KOPT-K1 (cell line): ENCODE measurements around the gene FER.
"Not testable (repeated sequence)": the region's sequence is repeated elsewhere in the genome, so short reads cannot be mapped to it uniquely, and the experiment has no call there.

ENCODE experiments used
- H3K27ac ChIP-seq: fragments of 200-600 bp; sonication (generic); 2 replicates; pipeline ENCODE4 v1.5.1; 2016; ENCODE audit warnings: antibody characterized with exemption, mild to moderate bottlenecking, low read depth, low read length; ENCODE audit not compliant: poor library complexity, severe bottlenecking
- H3K36me3 ChIP-seq: fragments of 200-600 bp; sonication (generic); 2 replicates; pipeline ENCODE4 v1.5.1; 2017; ENCODE audit warnings: antibody characterized with exemption, mild to moderate bottlenecking, low read length, moderate library complexity; ENCODE audit not compliant: insufficient read depth
- H3K9me3 ChIP-seq: fragments of 200-600 bp; sonication (generic); 2 replicates; pipeline ENCODE4 v1.5.1; 2017; ENCODE audit warnings: antibody characterized with exemption, low read length, mild to moderate bottlenecking; ENCODE audit not compliant: insufficient read depth, poor library complexity, severe bottlenecking

FER gene

DNA sequence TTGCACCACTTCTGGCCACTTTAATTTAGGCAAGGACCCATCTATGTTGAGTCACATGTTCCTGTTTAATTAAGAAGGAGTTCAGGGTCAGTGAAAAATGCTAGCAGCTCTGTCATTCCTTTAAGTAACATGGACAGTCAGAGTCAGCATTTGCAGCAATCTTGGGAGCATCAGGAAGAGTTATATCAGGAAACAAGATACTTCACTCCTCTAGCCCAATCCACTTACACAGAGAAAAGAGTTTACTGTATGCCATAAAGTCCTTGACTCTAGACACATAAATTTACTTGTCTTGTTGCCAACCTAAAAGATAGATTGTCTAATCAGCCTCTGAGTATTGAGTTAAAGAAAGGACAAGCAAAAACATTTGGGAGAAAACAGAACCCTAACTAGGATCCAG lies 395.3 kb downstream of the FER start:
- Histone ChIP-seq H3K9me3 (no peaks in the 10 kb centered on the region), H3K27ac (no peak overlapping the region), H3K36me3 (no peaks in the 10 kb centered on the region)

DNA sequence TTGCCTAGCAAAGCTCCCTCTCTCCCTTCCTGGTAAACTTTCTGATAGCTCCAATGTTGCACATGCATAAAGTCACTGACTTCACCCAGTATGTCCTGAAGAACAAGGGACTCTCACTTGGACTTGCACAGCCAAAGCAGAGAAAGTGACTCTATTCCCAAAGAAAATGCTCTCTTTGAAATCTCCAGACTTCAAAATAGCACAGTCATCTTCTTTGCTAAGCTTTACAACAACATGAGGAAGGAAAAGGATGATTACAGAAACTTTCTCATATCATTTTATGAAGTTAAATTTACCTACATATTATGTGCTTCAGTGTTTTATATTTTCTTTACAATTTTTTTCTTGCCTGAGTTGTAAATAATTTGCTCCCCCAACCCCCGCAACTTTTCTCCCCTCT lies 397.4 kb downstream of the FER start:
- Histone ChIP-seq H3K27ac (no peak overlapping the region), H3K36me3 (no peaks in the 10 kb centered on the region), H3K9me3 (no peaks in the 10 kb centered on the region)

GRCh38 chr5:109146591-109146990 lies 398.9 kb downstream of the FER start:
- Histone ChIP-seq H3K9me3 (no peaks in the 10 kb centered on the region), H3K27ac (no peak overlapping the region)

DNA sequence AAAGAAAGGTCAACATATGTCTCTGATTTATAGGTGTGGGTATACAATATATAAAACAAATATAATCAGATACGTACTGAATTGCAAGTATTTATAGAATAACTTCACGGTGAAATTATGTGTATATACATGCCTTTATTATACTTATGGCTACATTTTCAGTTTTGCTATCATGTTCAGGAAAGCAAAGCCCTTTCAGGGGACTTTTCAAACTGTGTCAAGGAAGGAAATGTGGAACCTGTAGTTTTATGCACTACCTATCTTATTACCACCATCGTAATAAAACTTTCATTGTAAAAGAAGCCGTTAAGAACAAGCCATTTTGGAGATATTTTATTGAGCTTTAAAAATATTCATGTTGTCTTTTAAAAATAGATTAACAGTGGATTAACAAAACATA lies 404.9 kb downstream of the FER start:
- Histone ChIP-seq H3K27ac (no peak overlapping the region), H3K36me3 (no peaks in the 10 kb centered on the region)

More at GRCh38 chr5:109146591-109146990, 398.9 kb downstream of the FER start:
- H3K36me3 ChIP-seq = no peaks in the 10 kb centered on the region

GRCh38 chr5:109155625-109156024 lies 407.9 kb downstream of the FER start:
- H3K27ac ChIP-seq = no peak overlapping the region
- H3K9me3 ChIP-seq = no peaks in the 10 kb centered on the region
- no peaks in the 10 kb centered on the region for H3K36me3 ChIP-seq

More for the DNA sequence above, 404.9 kb downstream of the FER start:
- H3K9me3 ChIP-seq = no peaks in the 10 kb centered on the region

GRCh38 chr5:109156885-109157284 lies 409.2 kb downstream of the FER start:
- no peak overlapping the region for H3K27ac ChIP-seq
- no peaks in the 10 kb centered on the region for H3K9me3 ChIP-seq
- H3K36me3 ChIP-seq = no peaks in the 10 kb centered on the region

DNA sequence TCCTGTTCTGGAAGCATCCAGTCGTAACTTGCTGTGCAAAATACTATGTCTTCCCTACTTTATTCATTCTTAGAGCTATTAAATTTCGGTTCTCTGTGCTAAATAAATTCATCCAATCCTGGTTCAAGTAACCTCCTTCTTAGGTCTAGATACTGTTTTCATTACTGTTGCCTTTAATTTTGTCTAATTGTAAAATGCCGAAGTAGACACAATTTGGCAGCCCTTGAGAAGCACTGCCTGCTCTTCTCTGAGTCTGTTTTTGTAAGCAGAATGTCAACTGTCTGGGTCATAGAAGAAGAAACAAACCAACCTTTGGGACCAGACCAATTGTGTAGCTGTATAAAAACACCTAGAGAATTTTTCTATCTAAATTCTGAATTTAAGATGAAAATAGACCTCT lies 412.8 kb downstream of the FER start:
- H3K9me3 ChIP-seq = no peaks in the 10 kb centered on the region
- H3K36me3 ChIP-seq = no peaks in the 10 kb centered on the region
- no peak overlapping the region for H3K27ac ChIP-seq

DNA sequence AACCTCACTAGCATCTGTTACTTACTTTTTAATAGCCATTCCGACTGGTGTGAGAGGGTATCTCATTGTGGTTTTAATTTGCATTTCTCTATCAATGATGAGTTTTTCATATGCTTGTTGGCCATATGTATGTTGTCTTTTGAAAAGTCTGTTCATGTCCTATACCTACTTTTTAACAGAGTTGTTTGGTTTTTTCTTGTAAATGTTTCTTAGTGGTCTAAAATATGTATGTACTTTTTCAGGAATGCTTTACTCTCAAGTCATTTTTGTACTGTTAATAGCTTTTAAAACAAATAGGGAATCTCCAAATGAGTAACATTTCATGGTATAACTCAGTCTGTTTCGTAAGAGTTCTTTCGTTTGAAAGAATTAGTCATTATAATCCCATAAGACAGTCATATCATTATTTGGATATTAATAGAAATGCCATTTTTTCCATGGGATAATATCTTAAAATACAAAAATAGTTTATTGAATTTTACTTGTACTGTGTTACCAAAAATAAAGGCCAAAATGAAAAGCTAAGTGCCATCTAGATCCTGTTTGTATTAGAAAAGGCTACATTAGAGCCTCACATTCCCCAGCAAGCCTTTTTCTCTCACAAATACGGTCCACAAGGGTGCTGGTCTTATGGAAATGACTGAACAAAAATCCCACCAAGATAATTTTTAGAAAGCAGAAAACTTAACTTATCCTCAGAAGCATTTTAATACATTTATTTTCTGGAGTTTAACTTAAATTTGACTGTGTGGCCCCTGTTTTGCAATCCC lies 414.4 kb downstream of the FER start:
- Histone ChIP-seq H3K9me3 (no peaks in the 10 kb centered on the region), H3K27ac (no peak overlapping the region), H3K36me3 (no peaks in the 10 kb centered on the region)

DNA sequence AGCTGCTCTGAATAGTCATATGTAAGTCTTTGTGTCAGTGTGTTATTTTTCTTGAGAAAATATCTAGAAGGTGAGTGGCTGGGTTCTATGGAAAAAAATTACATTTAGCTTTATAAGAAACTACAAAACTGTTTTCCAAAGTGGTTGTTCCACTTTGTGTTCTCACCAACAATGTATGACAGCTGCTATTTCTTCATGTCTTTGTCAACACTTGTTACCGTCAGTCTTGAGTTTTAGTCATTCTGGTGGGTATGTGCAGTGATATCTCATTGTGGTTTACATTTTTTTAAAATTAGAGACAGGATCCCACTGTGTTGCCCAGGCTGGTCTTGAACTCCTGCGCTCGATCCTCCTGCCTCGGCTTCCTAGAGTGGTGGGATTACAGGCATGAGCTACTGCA lies 415.6 kb downstream of the FER start:
- H3K9me3 ChIP-seq = no peaks in the 10 kb centered on the region
- H3K36me3 ChIP-seq = no peaks in the 10 kb centered on the region
- no peak overlapping the region for H3K27ac ChIP-seq

DNA sequence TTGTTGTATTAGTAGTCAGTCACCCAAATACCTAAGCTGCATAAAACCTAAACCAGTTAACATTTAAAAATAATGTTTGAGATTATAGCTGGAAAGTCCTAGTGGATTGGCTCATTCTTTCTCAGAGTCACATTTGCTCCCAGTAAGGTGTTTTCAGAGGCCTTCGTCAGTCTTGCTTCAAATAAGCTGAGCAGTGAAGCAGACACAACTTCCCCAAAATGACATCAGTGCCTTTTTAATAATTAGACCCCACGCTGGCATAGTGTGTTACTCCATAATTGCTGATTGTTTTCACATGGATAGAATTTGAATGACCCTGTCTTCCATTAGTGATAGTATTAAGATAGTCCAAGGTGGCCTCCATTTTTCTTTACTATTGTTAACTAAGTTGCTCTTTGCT lies 416.3 kb downstream of the FER start:
- no peak overlapping the region for H3K27ac ChIP-seq
- H3K36me3 ChIP-seq = no peaks in the 10 kb centered on the region
- H3K9me3 ChIP-seq = no peaks in the 10 kb centered on the region

GRCh38 chr5:109167586-109167985 lies 419.9 kb downstream of the FER start:
- H3K27ac ChIP-seq = no peak overlapping the region
- no peaks in the 10 kb centered on the region for H3K9me3 ChIP-seq
- no peaks in the 10 kb centered on the region for H3K36me3 ChIP-seq

DNA sequence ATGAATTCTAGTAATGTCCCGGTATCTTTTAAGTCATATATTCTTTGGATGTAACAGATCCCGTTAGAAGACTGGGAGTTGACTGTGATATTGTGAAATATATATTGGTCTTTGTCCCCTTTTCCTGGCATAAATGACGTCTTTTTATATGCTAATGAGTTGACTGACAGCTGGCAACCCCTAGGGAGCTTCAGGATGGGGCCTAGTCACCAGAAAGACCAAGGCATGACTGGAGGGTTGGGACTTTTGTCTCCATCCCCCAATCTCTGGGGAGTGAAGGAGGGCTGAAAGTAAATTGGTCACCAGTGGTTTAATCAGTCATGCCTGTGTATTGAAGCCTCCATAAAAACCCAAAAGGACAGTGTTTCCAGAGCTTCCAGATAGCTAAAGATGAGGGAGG lies 420.5 kb downstream of the FER start:
- Histone ChIP-seq H3K36me3 (no peaks in the 10 kb centered on the region), H3K9me3 (no peaks in the 10 kb centered on the region), H3K27ac (no peak overlapping the region)

DNA sequence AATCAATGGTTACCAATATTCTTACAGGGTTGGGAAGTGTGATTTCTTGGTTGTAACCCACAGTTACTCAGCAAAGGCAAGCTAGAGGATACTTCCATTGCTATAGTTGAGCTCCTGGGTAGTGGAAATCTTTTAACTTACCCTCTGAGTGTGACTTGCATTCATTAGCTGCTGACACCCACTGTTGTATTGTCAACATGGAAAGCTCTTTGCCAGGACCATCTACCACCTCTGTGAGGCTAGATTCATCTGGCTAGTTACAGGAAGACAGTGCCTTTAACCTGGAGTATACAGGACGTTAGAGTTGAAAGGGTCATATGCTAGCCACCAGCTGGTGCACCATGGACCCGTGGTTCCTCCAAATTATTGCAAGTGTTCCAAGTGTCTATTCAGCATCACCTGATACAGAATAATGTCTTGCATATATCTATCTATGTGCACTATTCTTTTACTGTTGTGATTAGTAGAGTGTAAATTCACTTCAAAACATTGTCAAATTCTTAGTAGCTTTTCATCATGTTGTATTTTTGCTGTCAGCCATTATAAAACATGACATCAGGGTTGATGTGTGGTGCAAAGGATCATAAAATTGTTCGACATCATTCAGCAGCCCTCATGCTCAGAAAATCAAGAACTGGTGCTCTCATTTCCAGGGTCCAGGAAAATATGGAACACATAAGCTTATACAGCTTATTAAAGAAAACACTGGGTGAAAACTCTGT lies 423.1 kb downstream of the FER start:
- H3K9me3 ChIP-seq = no peaks in the 10 kb centered on the region
- no peaks in the 10 kb centered on the region for H3K36me3 ChIP-seq
- no peak overlapping the region for H3K27ac ChIP-seq

GRCh38 chr5:109171437-109172073 lies 423.9 kb downstream of the FER start:
- H3K9me3 ChIP-seq, H3K36me3 ChIP-seq: not testable (repeated sequence)

DNA sequence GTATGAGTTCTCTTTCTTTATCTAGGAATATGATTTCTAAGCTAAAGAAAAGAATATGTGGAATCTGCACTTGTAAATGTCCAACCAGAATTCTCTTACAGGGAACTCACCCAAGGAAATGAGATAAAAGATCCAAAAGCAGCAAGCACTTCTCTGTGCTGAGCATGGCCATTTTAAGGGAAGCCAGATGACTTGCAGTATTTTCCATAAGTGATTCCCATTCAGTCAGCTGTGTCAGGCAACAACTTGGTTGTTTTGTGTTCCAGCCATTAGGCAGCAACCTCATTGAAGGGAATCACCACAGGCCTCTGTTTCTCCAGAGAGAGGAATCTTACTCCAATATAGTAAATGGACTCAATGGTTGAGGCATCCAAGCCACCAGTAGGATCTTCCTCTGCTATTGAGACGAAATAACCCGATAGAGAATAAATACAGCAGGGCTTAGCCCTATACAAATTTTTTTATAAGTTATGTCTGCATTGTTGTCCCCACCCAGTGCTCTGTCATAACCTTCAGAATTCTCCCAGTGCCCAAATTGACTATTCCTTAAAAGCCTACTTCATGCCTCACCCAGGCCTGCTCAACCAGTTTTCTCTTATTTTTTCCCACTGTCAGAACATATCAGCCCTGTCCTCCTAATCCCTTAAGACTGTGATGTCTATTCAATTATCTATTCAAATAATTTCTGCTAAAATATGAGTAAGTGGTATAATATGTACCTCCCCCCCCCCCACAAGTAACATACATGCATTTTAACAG lies 425.5 kb downstream of the FER start:
- no peak overlapping the region for H3K27ac ChIP-seq
- H3K36me3 ChIP-seq = no peaks in the 10 kb centered on the region
- no peaks in the 10 kb centered on the region for H3K9me3 ChIP-seq

More at GRCh38 chr5:109171437-109172073, 423.9 kb downstream of the FER start:
- not testable (repeated sequence) for H3K27ac ChIP-seq
